ENCODE measurements around the gene PDGFB. TPM values are rescaled to one million over a fixed set of nuclear protein-coding genes. Genes with fewer than 3 reads are reported as not detected.

PDGFB gene
- total and polyA plus RNA-seq, 12 donors = 9.9 to 45.6 (median 18.5) TPM

DNA sequence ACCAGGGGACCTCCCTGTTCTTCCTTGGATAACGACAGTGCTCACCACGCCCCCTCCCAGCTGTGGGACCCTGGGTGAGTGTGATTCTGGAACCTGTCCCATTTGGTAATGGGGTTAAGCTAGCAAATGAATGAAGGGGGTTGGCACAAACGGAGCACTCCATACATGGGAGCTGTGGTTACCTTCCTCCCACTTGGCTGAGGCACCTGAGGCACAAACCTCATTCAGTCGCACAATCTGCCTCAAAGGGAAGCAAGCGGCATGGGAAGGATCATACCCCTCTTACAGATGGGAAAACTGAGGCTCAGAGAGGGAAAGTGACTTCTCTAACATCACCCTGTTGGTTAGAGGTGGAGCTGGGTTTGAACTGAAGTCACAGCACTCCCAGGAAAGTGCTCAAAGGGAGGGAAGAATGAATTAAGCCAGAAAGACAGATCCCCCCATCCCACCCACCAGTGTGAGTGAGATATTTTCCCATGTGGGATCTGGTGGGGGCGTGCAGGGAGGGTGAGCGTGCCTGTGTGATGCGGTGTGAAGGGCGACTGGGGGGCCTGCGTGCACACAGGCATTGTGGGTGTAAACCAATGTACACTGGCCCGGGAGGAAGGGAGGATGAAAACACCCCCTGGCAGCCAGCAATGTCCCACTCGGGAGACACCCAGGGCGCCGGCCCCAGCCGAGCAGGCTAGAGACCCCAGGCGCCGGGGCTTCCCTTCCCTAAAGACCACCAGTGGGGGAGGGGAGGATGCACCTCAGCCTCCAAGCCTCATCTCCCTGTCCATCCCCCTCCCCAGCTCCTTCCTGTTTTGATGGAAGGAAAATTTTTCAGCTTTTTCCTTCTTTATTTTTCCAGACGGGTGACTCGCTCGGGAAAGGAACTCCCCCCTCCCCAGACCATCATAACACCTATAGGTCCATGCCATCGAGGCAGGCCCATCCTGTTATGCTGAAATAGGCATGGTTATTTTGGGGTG, 8.0 kb upstream of the PDGFB start:
- intact Hi-C loops (cut with DNase I) = no loop called here
- Histone ChIP-seq H3K4me1 (peaks cover 27 to 59% (median 42%) of the 10 kb centered on the region in 9 donors), H3K4me3 (peak overlapping the region in 1 of 10 donors; percentile 10), H3K9me3 (no peaks in the 10 kb centered on the region), H3K36me3 (no peaks in the 10 kb centered on the region), H3K27me3 (peaks cover 0 to 28% (median 0%) of the 10 kb centered on the region in 7 donors), H3K27ac (peak overlapping the region in 9 of 10 donors; percentile 86 to 97 (median 89))
- DNase-seq = no peak
- TF ChIP-seq, protein P1, sequence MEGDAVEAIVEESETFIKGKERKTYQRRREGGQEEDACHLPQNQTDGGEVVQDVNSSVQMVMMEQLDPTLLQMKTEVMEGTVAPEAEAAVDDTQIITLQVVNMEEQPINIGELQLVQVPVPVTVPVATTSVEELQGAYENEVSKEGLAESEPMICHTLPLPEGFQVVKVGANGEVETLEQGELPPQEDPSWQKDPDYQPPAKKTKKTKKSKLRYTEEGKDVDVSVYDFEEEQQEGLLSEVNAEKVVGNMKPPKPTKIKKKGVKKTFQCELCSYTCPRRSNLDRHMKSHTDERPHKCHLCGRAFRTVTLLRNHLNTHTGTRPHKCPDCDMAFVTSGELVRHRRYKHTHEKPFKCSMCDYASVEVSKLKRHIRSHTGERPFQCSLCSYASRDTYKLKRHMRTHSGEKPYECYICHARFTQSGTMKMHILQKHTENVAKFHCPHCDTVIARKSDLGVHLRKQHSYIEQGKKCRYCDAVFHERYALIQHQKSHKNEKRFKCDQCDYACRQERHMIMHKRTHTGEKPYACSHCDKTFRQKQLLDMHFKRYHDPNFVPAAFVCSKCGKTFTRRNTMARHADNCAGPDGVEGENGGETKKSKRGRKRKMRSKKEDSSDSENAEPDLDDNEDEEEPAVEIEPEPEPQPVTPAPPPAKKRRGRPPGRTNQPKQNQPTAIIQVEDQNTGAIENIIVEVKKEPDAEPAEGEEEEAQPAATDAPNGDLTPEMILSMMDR (IDR thresholded peaks at IDR 0.05) = no peak
- ATAC-seq = no peak
- 25 to 27% methylated on average over 21 of the region's 21 CpGs for WGBS, 2 donors

GRCh38 chr22:39251762-39252460, 7.1 kb upstream of the PDGFB start:
- ATAC-seq = no peak
- WGBS, 2 donors = 85 to 87% methylated on average over 22 of the region's 22 CpGs
- TF ChIP-seq, protein P1 (IDR thresholded peaks at IDR 0.05) = no peak

GRCh38 chr22:39250838-39251237, 6.1 kb upstream of the PDGFB start:
- intact Hi-C loops (cut with DNase I) = no loop called here
- no peak overlapping the region for H3K4me3 ChIP-seq
- no peak for ATAC-seq
- TF ChIP-seq, protein P1 (IDR thresholded peaks at IDR 0.05) = no peak
- H3K36me3 ChIP-seq = no peaks in the 10 kb centered on the region
- 94 to 95% methylated on average over 5 of the region's 5 CpGs for WGBS, 2 donors
- no peaks in the 10 kb centered on the region for H3K9me3 ChIP-seq
- H3K27ac ChIP-seq = peak overlapping the region in 2 of 10 donors; percentile 49 to 60
- DNase-seq = no peak
- peaks cover 29 to 68% (median 49%) of the 10 kb centered on the region in 9 donors for H3K4me1 ChIP-seq
- peaks cover 0 to 44% (median 0%) of the 10 kb centered on the region in 7 donors for H3K27me3 ChIP-seq

More at GRCh38 chr22:39251762-39252460, 7.1 kb upstream of the PDGFB start:
- intact Hi-C loops (cut with DNase I) = no loop called here
- peaks cover 27 to 65% (median 47%) of the 10 kb centered on the region in 9 donors for H3K4me1 ChIP-seq
- H3K9me3 ChIP-seq = no peaks in the 10 kb centered on the region
- H3K27me3 ChIP-seq = peaks cover 0 to 35% (median 0%) of the 10 kb centered on the region in 7 donors
- no peak overlapping the region for H3K4me3 ChIP-seq
- H3K27ac ChIP-seq = peak overlapping the region in 1 of 10 donors; percentile 97
- no peaks in the 10 kb centered on the region for H3K36me3 ChIP-seq
- DNase-seq = no peak

- ATAC-seq = no peak
- no peak for DNase-seq
- no peaks in the 10 kb centered on the region for H3K9me3 ChIP-seq
- peak overlapping the region in 4 of 10 donors; percentile 19 to 60 (median 50) for H3K27ac ChIP-seq
- TF ChIP-seq, protein P1 (IDR thresholded peaks at IDR 0.05) = no peak
- H3K27me3 ChIP-seq = peaks cover 0 to 52% (median 0%) of the 10 kb centered on the region in 7 donors
- no peaks in the 10 kb centered on the region for H3K36me3 ChIP-seq
- H3K4me1 ChIP-seq = peaks cover 27 to 68% (median 49%) of the 10 kb centered on the region in 9 donors
- WGBS, 2 donors = 59% methylated on average over 8 of the region's 8 CpGs
- no peak overlapping the region for H3K4me3 ChIP-seq
- intact Hi-C loops (cut with DNase I) = no loop called here
Observed at GRCh38 chr22:39250131-39250530, 5.3 kb upstream of the PDGFB start.

Measured in heart right ventricle (tissue), 16 donors.